ENCODE measurements around the gene FAM209B. TPM values are rescaled to one million over a fixed set of nuclear protein-coding genes. Genes with fewer than 3 reads are reported as not detected.
"Not testable (repeated sequence)": the region's sequence is repeated elsewhere in the genome, so short reads cannot be mapped to it uniquely, and the experiment has no call there.

Gene FAM209B
- total RNA-seq, 1 donor from 2014 or later = not detected

- intact Hi-C loops (cut with DNase I) = no loop called here
- no peak for DNase-seq (ENCODE audit: low spot score)
These were observed 5.5 kb upstream of the FAM209B start for GRCh38 chr20:56527521-56527920.

GRCh38 chr20:56537997-56538396 is 5.0 kb downstream of the FAM209B start:
- intact Hi-C loops (cut with DNase I) = no loop called here
- DNase-seq (ENCODE audit: low spot score) = no peak

DNA sequence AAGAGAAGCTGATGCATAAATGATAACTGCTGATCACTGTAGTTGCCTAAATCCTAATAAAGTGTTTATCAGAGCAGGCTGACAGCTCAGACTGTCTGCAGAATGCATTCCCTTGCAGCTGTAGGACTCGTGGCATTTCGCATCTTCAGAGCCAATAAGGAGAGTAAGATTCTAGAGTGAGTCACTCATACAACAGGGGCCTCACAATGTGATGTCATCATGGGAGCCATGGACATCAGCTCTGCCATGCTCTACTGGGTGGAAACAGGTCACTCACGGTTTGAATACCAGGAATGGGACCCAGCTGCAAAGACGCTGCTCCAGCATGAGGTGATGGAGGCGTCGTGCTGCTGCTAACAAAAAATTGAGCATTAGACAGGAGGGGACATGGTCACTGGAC is 7.4 kb downstream of the FAM209B start:
- DNase-seq (ENCODE audit: low spot score) = no peak
- intact Hi-C loops (cut with DNase I) = no loop called here

DNA sequence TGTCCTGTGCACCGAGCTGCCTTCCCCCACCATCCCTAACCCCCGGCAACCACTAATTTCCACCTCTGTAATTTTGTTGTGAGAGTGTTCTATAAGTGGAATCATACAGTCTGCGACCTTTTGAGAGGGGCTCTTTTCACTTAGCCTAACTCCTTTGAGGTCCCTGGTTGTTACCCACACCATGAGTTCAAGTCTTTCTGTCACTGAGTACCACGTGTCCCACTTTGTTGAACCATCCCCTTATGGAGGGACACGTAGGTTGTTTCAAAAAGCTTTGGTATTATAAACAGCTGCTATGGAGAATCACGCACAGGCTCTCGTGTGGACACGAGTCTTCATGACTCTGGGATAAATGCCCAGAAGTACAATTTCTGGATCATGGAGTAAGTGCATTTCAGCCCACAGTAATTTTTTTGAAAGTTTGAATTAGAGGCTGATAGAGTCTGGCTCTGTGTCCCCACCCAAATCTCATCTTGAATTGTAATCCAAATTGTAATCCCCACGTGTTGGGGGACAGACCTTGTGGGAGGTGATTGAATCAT is 9.5 kb downstream of the FAM209B start:
- no peak for DNase-seq (ENCODE audit: low spot score)
- intact Hi-C loops (cut with DNase I) = no loop called here

DNA sequence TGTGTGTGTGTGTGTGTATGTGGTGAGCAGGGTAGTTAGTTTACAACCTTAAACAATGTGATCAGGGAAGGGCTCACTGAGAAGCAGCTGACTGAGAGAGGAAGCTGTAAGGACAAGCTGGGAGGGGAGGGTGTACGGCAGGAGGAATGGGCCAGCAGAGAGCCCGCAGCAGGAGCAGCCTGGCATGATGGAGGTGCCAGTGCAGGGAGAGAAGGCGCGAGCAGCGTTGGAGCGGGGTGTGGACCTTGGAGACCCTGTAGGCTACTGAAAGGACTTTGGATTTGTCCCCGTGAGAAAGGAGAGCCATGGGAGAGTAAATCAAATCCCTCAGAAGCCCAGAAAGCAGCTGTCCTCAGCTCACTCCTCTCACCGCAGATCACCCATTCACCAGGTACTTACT is 18.5 kb downstream of the FAM209B start:
- intact Hi-C loops (cut with DNase I) = loop anchor here (10.0 kb wide), 2 partner anchors 147 to 423 kb away; no protein-coding TSS in a partner anchor
- no peak for DNase-seq (ENCODE audit: low spot score)

GRCh38 chr20:56552911-56553629 is 20.0 kb downstream of the FAM209B start:
- intact Hi-C loops (cut with DNase I) = loop anchor here (10.0 kb wide), 2 partner anchors 148 to 422 kb away; no protein-coding TSS in a partner anchor
- no peak for DNase-seq (ENCODE audit: low spot score)

DNA sequence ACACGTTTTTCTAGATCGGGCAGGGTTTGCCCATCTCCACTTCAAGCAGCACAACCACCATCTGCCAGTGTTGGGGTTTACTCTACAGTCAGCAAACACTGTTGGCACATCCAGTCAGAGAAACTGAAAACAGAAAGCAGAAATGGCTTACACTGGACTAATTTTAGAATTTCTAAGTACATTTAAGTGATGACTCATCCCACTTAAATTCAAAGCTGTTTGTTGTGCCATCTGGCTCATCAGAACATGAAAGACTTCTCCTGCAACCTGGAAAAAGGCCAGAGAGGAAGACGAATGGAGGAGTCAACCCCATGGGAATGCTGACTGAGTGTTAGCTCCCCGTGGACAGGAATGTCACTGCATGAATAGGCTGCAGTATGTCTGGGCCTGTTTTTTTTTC is 21.8 kb downstream of the FAM209B start:
- intact Hi-C loops (cut with DNase I) = loop anchor here (10.0 kb wide), 2 partner anchors 150 to 420 kb away; no protein-coding TSS in a partner anchor
- DNase-seq (ENCODE audit: low spot score) = no peak

GRCh38 chr20:56558968-56559367 is 25.9 kb downstream of the FAM209B start:
- intact Hi-C loops (cut with DNase I) = loop anchor here (10.0 kb wide), 2 partner anchors 154 to 416 kb away; no protein-coding TSS in a partner anchor

DNA sequence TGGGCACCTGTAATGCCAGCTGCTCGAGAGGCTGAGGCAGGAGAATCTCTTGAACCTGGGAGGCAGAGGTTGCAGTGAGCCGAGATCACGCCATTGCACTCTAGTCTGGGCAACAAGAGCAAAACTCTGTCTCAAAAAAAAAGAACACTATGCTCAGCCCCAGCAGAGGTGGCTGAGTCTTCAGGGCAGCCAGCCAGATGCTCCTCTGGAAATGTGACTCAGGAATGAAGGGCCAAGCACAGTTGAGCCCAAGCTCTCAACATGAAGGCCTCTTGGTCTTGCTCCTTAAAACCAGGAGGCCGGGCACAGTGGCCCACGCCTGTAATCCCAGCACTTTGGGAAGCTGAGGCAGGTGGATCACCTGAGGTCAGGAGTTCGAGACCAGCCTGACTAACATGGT is 31.5 kb downstream of the FAM209B start:
- intact Hi-C loops (cut with DNase I); DNase-seq (ENCODE audit: low spot score): not testable (repeated sequence)

More at GRCh38 chr20:56558968-56559367, 25.9 kb downstream of the FAM209B start:
- no peak for DNase-seq (ENCODE audit: low spot score)

DNA sequence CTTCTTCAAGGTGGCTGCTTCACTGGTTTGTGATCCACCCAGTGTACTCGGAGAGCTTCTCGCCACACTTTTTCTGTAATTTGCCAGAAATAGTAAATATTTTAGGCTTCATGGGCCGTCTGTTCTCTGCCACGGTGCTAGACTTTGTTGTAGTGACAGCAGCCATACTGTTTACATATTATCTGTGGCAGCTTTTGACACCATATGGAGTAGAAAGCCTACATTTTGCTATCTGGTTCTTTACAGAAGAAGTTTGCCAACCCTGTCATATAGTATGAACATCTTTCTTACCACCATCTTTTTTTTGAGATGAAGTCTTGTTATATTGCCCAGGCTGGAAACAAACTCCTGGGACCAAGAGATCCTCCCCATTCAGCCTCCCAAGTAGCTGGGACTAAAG is 32.5 kb downstream of the FAM209B start:
- no peak for DNase-seq (ENCODE audit: low spot score)
- intact Hi-C loops (cut with DNase I) = no loop called here

DNA sequence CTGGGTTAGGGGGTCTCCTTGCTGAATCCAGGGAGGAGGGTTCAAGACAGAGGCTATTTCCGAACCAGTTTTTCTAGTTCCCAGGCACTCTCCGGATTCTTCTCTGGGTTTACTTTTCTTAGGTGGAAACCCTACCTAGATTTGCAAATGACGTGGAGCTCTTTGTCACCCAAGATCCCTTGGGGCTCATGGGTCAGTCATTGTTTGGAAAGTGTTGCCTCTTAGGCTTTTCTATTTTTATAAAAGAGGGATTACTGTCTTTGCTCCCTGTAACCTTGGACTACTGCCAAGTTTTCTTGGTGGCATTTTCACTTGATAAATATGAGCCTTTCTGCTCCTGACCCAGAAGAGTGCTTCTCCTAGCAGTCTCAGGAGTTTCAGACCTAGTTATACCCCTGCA is 33.6 kb downstream of the FAM209B start:
- intact Hi-C loops (cut with DNase I) = no loop called here
- no peak for DNase-seq (ENCODE audit: low spot score)

DNA sequence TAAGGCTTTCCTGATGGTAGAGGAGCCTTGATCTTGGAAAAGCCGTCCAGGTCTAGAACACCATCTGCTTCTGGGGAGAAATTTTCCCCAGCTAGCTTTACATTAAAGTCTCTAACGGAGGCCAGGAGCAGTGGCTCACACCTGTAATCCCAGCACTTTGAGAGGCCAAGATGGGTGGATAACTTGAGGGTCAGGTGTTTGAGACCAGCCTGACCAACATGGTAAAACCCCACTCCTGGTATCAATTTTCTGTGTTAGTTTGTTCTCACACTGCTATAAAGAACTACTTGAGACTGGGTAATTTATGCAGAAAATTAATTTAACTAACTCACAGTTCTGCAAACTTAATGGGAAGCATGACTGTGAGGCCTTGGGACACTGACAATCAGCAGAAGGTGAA is 37.8 kb downstream of the FAM209B start:
- DNase-seq (ENCODE audit: low spot score) = no peak
- intact Hi-C loops (cut with DNase I) = no loop called here

GRCh38 chr20:56572172-56572571 is 39.1 kb downstream of the FAM209B start:
- intact Hi-C loops (cut with DNase I) = no loop called here
- DNase-seq (ENCODE audit: low spot score) = no peak

- intact Hi-C loops (cut with DNase I) = no loop called here
These were observed 40.9 kb downstream of the FAM209B start for GRCh38 chr20:56573986-56574385.

GRCh38 chr20:56574531-56575142 is 41.6 kb downstream of the FAM209B start:
- no peak for DNase-seq (ENCODE audit: low spot score)
- intact Hi-C loops (cut with DNase I) = no loop called here

More at GRCh38 chr20:56573986-56574385, 40.9 kb downstream of the FAM209B start:
- no peak for DNase-seq (ENCODE audit: low spot score)

DNA sequence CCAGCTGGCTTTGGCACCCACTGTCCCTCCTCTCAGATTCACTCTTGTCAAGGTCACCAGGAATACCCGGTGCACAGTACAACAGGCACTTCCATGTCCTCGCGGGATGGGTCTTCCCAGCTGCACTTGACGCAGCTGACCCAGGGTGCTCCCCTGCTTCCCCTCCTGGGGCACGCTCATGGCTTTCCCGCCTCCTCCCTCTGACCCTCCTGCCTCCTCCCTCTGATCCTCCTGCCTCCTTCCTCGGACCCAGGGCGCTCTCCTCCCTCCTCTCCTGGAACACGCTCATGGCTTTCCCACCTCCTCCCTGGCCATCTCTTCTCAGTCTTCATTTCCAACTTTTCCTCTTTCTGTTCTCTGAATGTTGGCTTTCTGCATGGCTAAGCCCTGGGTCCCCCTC is 42.1 kb downstream of the FAM209B start:
- intact Hi-C loops (cut with DNase I) = no loop called here
- no peak for DNase-seq (ENCODE audit: low spot score)

DNA sequence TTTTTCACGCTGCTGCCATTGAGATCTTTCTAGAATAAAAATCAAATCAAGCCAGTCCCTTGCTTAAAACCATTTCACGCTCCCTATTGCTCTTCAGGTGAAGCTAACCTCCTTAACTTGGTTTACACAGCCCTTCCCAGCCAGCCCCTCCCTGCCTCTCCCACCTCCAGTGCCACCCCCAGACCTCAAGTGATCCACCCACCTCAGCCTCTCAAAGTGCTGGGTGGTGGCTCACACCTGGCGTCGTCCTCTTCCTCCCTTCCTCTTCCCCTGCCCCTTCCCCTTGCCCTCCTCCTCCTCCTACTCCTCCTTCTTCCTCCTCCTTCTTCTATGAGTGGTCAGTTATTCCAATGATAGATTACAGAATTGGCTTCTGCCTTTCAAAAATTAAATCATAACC is 42.9 kb downstream of the FAM209B start:
- intact Hi-C loops (cut with DNase I) = no loop called here

DNA sequence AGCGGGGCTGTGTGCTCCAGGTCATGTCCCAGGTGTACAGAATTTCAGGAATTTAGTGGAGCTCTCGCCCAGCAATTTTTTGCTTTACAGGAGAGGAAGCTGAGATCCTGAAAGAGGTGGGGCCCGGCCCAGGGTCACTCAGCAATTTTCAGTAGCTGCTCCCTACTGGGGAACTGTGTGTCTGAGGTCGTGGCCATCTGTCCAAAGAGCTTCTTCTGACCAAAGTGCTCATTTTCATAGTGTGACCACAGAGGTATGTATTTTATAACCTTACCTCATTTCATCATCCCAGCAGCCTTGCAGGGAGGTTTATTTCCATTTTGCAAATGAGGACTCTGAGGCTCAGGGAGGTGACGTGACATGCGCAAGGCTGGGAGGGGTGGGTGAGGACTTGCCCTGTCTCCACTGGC is 46.3 kb downstream of the FAM209B start:
- no peak for DNase-seq (ENCODE audit: low spot score)
- intact Hi-C loops (cut with DNase I) = no loop called here

More for the DNA sequence above, 42.9 kb downstream of the FAM209B start:
- DNase-seq (ENCODE audit: low spot score) = no peak

GRCh38 chr20:56580226-56580625 is 47.2 kb downstream of the FAM209B start:
- no peak for DNase-seq (ENCODE audit: low spot score)
- intact Hi-C loops (cut with DNase I) = no loop called here

DNA sequence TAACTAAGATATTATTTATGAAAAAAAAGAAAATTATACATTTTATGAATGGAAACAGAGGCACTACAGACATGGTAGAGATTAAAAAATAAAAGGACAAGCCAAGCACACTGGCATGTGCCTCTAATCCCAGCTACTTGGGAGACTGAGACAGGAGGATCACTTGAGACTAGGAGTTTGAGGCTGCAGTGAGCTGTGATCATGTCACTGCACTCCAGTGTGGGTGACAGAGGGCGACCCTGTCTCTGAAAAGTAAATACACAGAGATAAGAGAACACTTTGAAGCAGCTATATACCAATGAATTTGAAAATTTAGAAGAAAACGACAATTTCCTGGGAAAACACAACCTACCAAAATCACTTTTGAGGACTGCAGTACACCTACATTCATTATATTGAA is 48.7 kb downstream of the FAM209B start:
- intact Hi-C loops (cut with DNase I) = no loop called here
- no peak for DNase-seq (ENCODE audit: low spot score)

GRCh38 chr20:56582542-56582941 is 49.5 kb downstream of the FAM209B start:
- DNase-seq (ENCODE audit: low spot score) = no peak
- intact Hi-C loops (cut with DNase I) = no loop called here
